Thoracic aorta (tissue), 2 donors: ENCODE measurements around the gene VGLL4. TPM values are rescaled to one million over a fixed set of nuclear protein-coding genes. Genes with fewer than 3 reads are reported as not detected.

Source experiments
- ATAC-seq: fragments of 150-250 bp; one replicate; pipeline ENCODE4 v1.8.0; 2017; ENCODE audit warnings: low read depth; ENCODE audit not compliant: insufficient number of reproducible peaks, low FRiP score
- DNase-seq: peaks from one replicate; pipeline ENCODE4 v3.0.0-alpha.2; 2020; ENCODE audit warnings: low spot score
- H3K27ac ChIP-seq, 2 donors: fragments of 200-600 bp; sonication (generic); 1 replicate in 1 of 2; 2 replicates in 1 of 2; pipeline ENCODE4 v1.5.1; 2016; ENCODE audit warnings: mild to moderate bottlenecking in 2 of 2, moderate library complexity in 2 of 2
- H3K27me3 ChIP-seq: fragments of 200-600 bp; sonication (generic); replicated peaks from 2 replicates; pipeline ENCODE4 v1.6.0; 2016; ENCODE audit warnings: mild to moderate bottlenecking; ENCODE audit not compliant: insufficient read depth
- H3K36me3 ChIP-seq: fragments of 200-600 bp; sonication (generic); one replicate; pipeline ENCODE4 v1.5.1; 2016
- H3K4me1 ChIP-seq, 2 donors: fragments of 200-600 bp; sonication (generic); 1 replicate in 1 of 2; 2 replicates in 1 of 2; pipeline versions ENCODE4 v1.5.1 to v1.6.0; 2016; ENCODE audit warnings: low read depth in 2 of 2, mild to moderate bottlenecking in 1 of 2; ENCODE audit not compliant: control insufficient read depth in 1 of 2
- H3K4me3 ChIP-seq: fragments of 200-600 bp; sonication (generic); 2 replicates; pipeline ENCODE4 v1.5.1; 2016; ENCODE audit warnings: mild to moderate bottlenecking
- H3K9me3 ChIP-seq: fragments of 200-600 bp; sonication (generic); 2 replicates; pipeline ENCODE4 v1.5.1; 2016
- CTCF ChIP-seq: fragments of 200-600 bp; sonication (generic); IDR thresholded peaks from one replicate; pipeline ENCODE4 v1.5.1; 2019; ENCODE audit warnings: antibody characterized with exemption
- total RNA-seq, 2 donors: library from RNA; depleted of rRNA; stranded (reverse); fragments of >200 nt; gene quantifications; one replicate each; pipeline versions ENCODE4 v1.1.0 to v1.2.3, GENCODE V29; 2016

VGLL4 gene
- total RNA-seq, 2 donors from 2014 or later = 113 to 114 TPM

GRCh38 chr3:11565072-11565471 lies 78.6 kb downstream of the VGLL4 start:
- Histone ChIP-seq H3K4me1 (peaks cover 32 to 97% of the 10 kb centered on the region in 2 donors), H3K27ac (peak overlapping the region; percentile 28 to 98), H3K27me3 (no peaks in the 10 kb centered on the region), H3K4me3 (no peak overlapping the region), H3K9me3 (no peaks in the 10 kb centered on the region), H3K36me3 (peaks cover 11% of the 10 kb centered on the region)
- no peak for DNase-seq
- TF ChIP-seq CTCF = no peak
- no peak for ATAC-seq

GRCh38 chr3:11564577-11565001 lies 79.1 kb downstream of the VGLL4 start:
- H3K27me3 ChIP-seq = no peaks in the 10 kb centered on the region
- H3K36me3 ChIP-seq = peaks cover 11% of the 10 kb centered on the region
- peaks cover 31 to 97% of the 10 kb centered on the region in 2 donors for H3K4me1 ChIP-seq
- H3K4me3 ChIP-seq = no peak overlapping the region
- ATAC-seq = no peak
- DNase-seq = no peak
- H3K27ac ChIP-seq = peak overlapping the region; percentile 28 to 98
- no peaks in the 10 kb centered on the region for H3K9me3 ChIP-seq
- no peak for TF ChIP-seq CTCF

GRCh38 chr3:11563865-11564185 lies 79.9 kb downstream of the VGLL4 start:
- DNase-seq (no peak), ATAC-seq (no peak)
- H3K36me3 ChIP-seq = peaks cover 11% of the 10 kb centered on the region
- no peak overlapping the region for H3K4me3 ChIP-seq
- H3K4me1 ChIP-seq = peaks cover 24 to 97% of the 10 kb centered on the region in 2 donors
- H3K27ac ChIP-seq = peak overlapping the region in 1 of 2 donors; percentile 98
- TF ChIP-seq CTCF = no peak
- H3K27me3 ChIP-seq = no peaks in the 10 kb centered on the region
- H3K9me3 ChIP-seq = no peaks in the 10 kb centered on the region

- peaks cover 24 to 98% of the 10 kb centered on the region in 2 donors for H3K4me1 ChIP-seq
- H3K27me3 ChIP-seq = no peaks in the 10 kb centered on the region
- no peaks in the 10 kb centered on the region for H3K9me3 ChIP-seq
- no peak for DNase-seq
- H3K36me3 ChIP-seq = peaks cover 11% of the 10 kb centered on the region
- no peak for TF ChIP-seq CTCF
- no peak for ATAC-seq
- H3K4me3 ChIP-seq = no peak overlapping the region
- H3K27ac ChIP-seq = no peak overlapping the region
These were observed 80.4 kb downstream of the VGLL4 start for GRCh38 chr3:11563159-11563864.

GRCh38 chr3:11562277-11562881 lies 81.3 kb downstream of the VGLL4 start:
- ATAC-seq (no peak), DNase-seq (no peak)
- H3K27ac ChIP-seq = no peak overlapping the region
- H3K9me3 ChIP-seq = no peaks in the 10 kb centered on the region
- H3K4me3 ChIP-seq = no peak overlapping the region
- peaks cover 11% of the 10 kb centered on the region for H3K36me3 ChIP-seq
- peaks cover 23 to 98% of the 10 kb centered on the region in 2 donors for H3K4me1 ChIP-seq
- no peak for TF ChIP-seq CTCF
- H3K27me3 ChIP-seq = no peaks in the 10 kb centered on the region
